ENCODE results near the gene ZBTB20.
A peak's percentile ranks its signal among the peaks of the same experiment; 100 is the strongest.

The ZBTB20 gene

DNA sequence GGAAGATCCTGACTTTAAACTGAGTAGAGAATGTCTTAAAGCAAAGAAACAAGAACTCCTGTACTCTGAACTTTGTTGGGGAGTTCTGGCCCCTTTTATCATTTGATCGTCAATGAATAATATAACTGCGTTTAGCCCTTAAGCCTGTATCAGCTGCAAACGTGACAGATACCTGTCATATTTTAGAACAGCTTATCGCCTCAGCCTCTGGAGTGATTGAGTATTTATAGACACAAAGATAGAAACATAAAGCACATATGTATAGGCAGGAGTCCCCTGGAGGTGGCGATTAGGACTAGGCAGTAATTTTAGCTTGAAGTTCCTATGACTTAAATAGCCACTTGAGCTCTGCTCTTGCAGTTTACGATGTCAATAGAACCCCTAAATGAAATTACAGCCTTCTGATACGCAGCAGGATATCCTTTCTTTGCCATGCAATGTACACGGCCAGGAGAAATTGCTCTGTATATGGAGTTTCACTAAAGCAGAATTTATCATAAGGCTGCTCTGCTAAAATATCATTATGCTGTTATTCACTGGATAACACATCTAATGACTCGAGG lies 531.5 kb downstream of the ZBTB20 start:
- no peak overlapping the region for H3K4ac ChIP-seq (ENCODE audit: low read depth, low read length)
- DNase-seq, result no peak
- no peak overlapping the region for H3K56ac ChIP-seq (ENCODE audit: low read length)
- H4K8ac ChIP-seq (ENCODE audit: low read depth, low read length), result no peak overlapping the region
- H3K27ac ChIP-seq (ENCODE audit: low read depth, low read length), result no peak overlapping the region
- no peak overlapping the region for H2BK120ac ChIP-seq (ENCODE audit: low read depth, low read length)
- no peak overlapping the region for H3K9ac ChIP-seq (ENCODE audit: low read length)
- no peak overlapping the region for H2BK15ac ChIP-seq (replicated peaks; ENCODE audit: low read depth)
- H3K79me1 ChIP-seq (ENCODE audit: low read length), result no peaks in the 10 kb centered on the region
- no peaks in the 10 kb centered on the region for H3K27me3 ChIP-seq (ENCODE audit: insufficient read depth, low read length, poor library complexity)
- no peak overlapping the region for H2AK5ac ChIP-seq (ENCODE audit: low read length)
- H3K4me3 ChIP-seq (ENCODE audit: low read length), result no peak overlapping the region
- no peaks in the 10 kb centered on the region for H3K79me2 ChIP-seq (ENCODE audit: control insufficient read depth, insufficient read depth, low read length)
- H3K4me2 ChIP-seq (ENCODE audit: low read length), result no peak overlapping the region
- H3K4me1 ChIP-seq (ENCODE audit: control insufficient read depth, low read depth, low read length), result no peaks in the 10 kb centered on the region
- no CpG with 5 or more reads among the region's 9 CpGs for WGBS (ENCODE audit: extremely low coverage, insufficient coverage, low lambda C conversion rate)
- no peak overlapping the region for H2BK5ac ChIP-seq (ENCODE audit: low read length)
- no peak overlapping the region for H3K23ac ChIP-seq (ENCODE audit: low read length)
- no peaks in the 10 kb centered on the region for H3K36me3 ChIP-seq (ENCODE audit: control insufficient read depth, insufficient read depth, low read length)
- H4K5ac ChIP-seq (ENCODE audit: low read length), result no peak overlapping the region
- H3K18ac ChIP-seq (ENCODE audit: low read length), result no peak overlapping the region

DNA sequence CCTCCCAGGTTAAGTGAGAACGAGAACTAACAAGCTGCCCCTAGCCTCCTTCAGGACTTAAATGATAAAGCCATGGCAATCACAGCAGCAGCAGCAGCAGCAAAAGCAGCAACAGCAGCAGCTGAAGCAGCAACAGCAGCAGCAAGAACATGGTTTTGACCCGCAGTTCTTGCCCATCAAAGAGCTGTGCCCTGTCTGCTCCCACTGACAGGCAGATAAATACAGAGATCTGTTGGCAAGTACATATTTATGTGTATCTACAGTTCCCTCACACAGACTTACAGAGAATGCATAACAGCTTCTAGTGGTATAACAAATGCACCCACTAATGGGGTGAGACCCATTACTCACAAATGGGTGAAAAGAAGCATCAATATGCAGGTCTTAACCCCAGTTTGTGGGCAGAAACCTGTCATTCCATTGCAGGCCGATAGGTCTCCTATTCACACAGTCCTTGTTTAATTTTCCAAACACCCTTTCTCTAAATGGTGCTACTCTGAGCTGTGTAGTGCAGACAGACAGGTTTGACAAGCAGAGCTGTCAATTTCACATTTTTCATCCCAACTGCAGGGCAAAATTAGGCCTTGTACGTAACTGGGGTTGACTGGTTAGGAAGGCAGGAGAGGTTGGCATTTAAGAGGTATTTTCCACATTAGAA lies 537.0 kb downstream of the ZBTB20 start:
- H3K56ac ChIP-seq (ENCODE audit: low read length), result no peak overlapping the region
- no peaks in the 10 kb centered on the region for H3K79me1 ChIP-seq (ENCODE audit: low read length)
- no peaks in the 10 kb centered on the region for H3K27me3 ChIP-seq (ENCODE audit: insufficient read depth, low read length, poor library complexity)
- no peak overlapping the region for H3K18ac ChIP-seq (ENCODE audit: low read length)
- H3K4ac ChIP-seq (ENCODE audit: low read depth, low read length), result no peak overlapping the region
- H2BK15ac ChIP-seq (replicated peaks; ENCODE audit: low read depth), result no peak overlapping the region
- DNase-seq, result no peak
- H3K4me3 ChIP-seq (ENCODE audit: low read length), result no peak overlapping the region
- H3K36me3 ChIP-seq (ENCODE audit: control insufficient read depth, insufficient read depth, low read length), result no peaks in the 10 kb centered on the region
- no peak overlapping the region for H4K8ac ChIP-seq (ENCODE audit: low read depth, low read length)
- WGBS (ENCODE audit: extremely low coverage, insufficient coverage, low lambda C conversion rate), result no CpG with 5 or more reads among the region's 4 CpGs
- H4K5ac ChIP-seq (ENCODE audit: low read length), result no peak overlapping the region
- no peak overlapping the region for H2AK5ac ChIP-seq (ENCODE audit: low read length)
- H3K23ac ChIP-seq (ENCODE audit: low read length), result no peak overlapping the region
- H3K4me1 ChIP-seq (ENCODE audit: control insufficient read depth, low read depth, low read length), result no peaks in the 10 kb centered on the region
- no peak overlapping the region for H2BK5ac ChIP-seq (ENCODE audit: low read length)
- no peak overlapping the region for H2BK120ac ChIP-seq (ENCODE audit: low read depth, low read length)
- H3K4me2 ChIP-seq (ENCODE audit: low read length), result no peak overlapping the region
- H3K27ac ChIP-seq (ENCODE audit: low read depth, low read length), result no peak overlapping the region
- H3K79me2 ChIP-seq (ENCODE audit: control insufficient read depth, insufficient read depth, low read length), result no peaks in the 10 kb centered on the region
- no peak overlapping the region for H3K9ac ChIP-seq (ENCODE audit: low read length)

DNA sequence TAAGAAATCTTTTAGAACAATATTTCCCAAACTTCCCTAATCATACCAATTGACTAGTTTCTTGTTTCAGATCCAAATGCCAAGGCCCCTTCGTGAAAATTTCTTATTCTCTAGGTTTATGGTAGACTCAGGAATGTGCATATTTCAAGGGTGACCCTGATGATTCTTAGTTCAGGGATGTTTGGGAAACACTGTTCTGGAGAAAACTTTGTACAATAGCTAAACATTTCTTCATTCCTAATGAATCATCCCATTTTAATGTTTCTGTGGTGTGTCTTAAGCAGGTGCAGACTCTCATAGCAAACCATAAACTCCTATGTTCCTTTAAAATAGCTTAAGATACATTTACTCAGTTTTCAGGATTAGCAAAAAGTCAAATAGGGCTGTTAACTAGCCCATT lies 538.8 kb downstream of the ZBTB20 start:
- Histone ChIP-seq H3K79me1 (ENCODE audit: low read length) (no peaks in the 10 kb centered on the region), H4K8ac (ENCODE audit: low read depth, low read length) (no peak overlapping the region), H3K56ac (ENCODE audit: low read length) (no peak overlapping the region), H3K4ac (ENCODE audit: low read depth, low read length) (no peak overlapping the region), H4K5ac (ENCODE audit: low read length) (no peak overlapping the region), H3K4me2 (ENCODE audit: low read length) (no peak overlapping the region), H3K4me1 (ENCODE audit: control insufficient read depth, low read depth, low read length) (no peaks in the 10 kb centered on the region), H3K36me3 (ENCODE audit: control insufficient read depth, insufficient read depth, low read length) (no peaks in the 10 kb centered on the region), H2BK5ac (ENCODE audit: low read length) (no peak overlapping the region), H3K18ac (ENCODE audit: low read length) (no peak overlapping the region), H3K27ac (ENCODE audit: low read depth, low read length) (no peak overlapping the region), H2AK5ac (ENCODE audit: low read length) (no peak overlapping the region), H2BK120ac (ENCODE audit: low read depth, low read length) (no peak overlapping the region), H3K4me3 (ENCODE audit: low read length) (no peak overlapping the region), H3K79me2 (ENCODE audit: control insufficient read depth, insufficient read depth, low read length) (no peaks in the 10 kb centered on the region), H2BK15ac (replicated peaks; ENCODE audit: low read depth) (no peak overlapping the region), H3K23ac (ENCODE audit: low read length) (no peak overlapping the region), H3K27me3 (ENCODE audit: insufficient read depth, low read length, poor library complexity) (no peaks in the 10 kb centered on the region), H3K9ac (ENCODE audit: low read length) (no peak overlapping the region)
- no CpG with 5 or more reads among the region's 1 CpG for WGBS (ENCODE audit: extremely low coverage, insufficient coverage, low lambda C conversion rate)
- DNase-seq, result no peak

DNA sequence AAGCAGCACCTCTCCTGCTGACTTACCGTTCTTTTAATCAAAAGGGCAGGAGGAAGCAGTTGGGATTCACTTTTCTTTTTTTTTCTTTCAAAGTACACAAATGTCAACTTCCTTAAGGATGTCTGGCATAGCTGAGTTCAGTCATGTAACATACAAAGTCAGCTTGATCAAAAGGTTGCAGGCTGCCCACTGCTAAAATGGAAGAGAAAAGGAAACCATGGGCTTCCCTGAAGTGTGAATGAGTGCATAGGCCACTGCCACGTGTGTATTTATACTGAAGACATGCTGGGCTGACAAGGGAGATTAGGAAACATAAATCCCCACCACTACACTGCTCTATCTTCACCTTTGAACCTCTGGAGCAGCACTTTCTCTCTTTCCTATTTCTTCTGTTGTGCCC lies 540.8 kb downstream of the ZBTB20 start:
- no peak overlapping the region for H2BK15ac ChIP-seq (replicated peaks; ENCODE audit: low read depth)
- no peak overlapping the region for H4K5ac ChIP-seq (ENCODE audit: low read length)
- H3K9ac ChIP-seq (ENCODE audit: low read length), result no peak overlapping the region
- DNase-seq, result peak; percentile 20
- H3K4ac ChIP-seq (ENCODE audit: low read depth, low read length), result no peak overlapping the region
- no peak overlapping the region for H3K27ac ChIP-seq (ENCODE audit: low read depth, low read length)
- H3K18ac ChIP-seq (ENCODE audit: low read length), result no peak overlapping the region
- no peak overlapping the region for H3K4me3 ChIP-seq (ENCODE audit: low read length)
- no peak overlapping the region for H3K4me2 ChIP-seq (ENCODE audit: low read length)
- no peak overlapping the region for H2BK120ac ChIP-seq (ENCODE audit: low read depth, low read length)
- no peaks in the 10 kb centered on the region for H3K36me3 ChIP-seq (ENCODE audit: control insufficient read depth, insufficient read depth, low read length)
- no peak overlapping the region for H4K8ac ChIP-seq (ENCODE audit: low read depth, low read length)
- H2AK5ac ChIP-seq (ENCODE audit: low read length), result no peak overlapping the region
- WGBS (ENCODE audit: extremely low coverage, insufficient coverage, low lambda C conversion rate), result no CpG with 5 or more reads among the region's 2 CpGs
- no peak overlapping the region for H2BK5ac ChIP-seq (ENCODE audit: low read length)
- no peaks in the 10 kb centered on the region for H3K27me3 ChIP-seq (ENCODE audit: insufficient read depth, low read length, poor library complexity)
- H3K79me1 ChIP-seq (ENCODE audit: low read length), result no peaks in the 10 kb centered on the region
- no peaks in the 10 kb centered on the region for H3K4me1 ChIP-seq (ENCODE audit: control insufficient read depth, low read depth, low read length)
- no peak overlapping the region for H3K56ac ChIP-seq (ENCODE audit: low read length)
- no peaks in the 10 kb centered on the region for H3K79me2 ChIP-seq (ENCODE audit: control insufficient read depth, insufficient read depth, low read length)
- no peak overlapping the region for H3K23ac ChIP-seq (ENCODE audit: low read length)

DNA sequence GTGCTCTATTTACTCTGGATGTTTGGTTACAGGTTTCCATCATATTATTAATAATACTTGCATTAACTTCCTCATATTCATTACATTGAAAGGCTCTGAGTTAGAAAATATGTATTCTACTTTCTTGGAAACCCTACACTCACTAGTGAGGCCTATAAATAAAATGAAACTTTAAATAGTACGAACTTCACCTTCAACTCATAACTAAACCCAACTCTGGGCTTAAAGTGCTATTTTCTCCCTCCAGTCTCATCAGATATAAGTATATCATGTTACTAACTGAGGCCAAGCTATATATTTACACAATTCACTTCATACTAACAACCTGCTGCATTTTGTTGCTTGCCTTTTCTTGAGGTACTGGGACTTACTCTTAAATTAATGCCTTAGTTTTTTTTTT lies 546.5 kb downstream of the ZBTB20 start:
- H3K18ac ChIP-seq (ENCODE audit: low read length), result no peak overlapping the region
- no peak overlapping the region for H3K4ac ChIP-seq (ENCODE audit: low read depth, low read length)
- no peak overlapping the region for H3K4me3 ChIP-seq (ENCODE audit: low read length)
- H3K23ac ChIP-seq (ENCODE audit: low read length), result no peak overlapping the region
- no peak for DNase-seq
- no peak overlapping the region for H2AK5ac ChIP-seq (ENCODE audit: low read length)
- H3K4me1 ChIP-seq (ENCODE audit: control insufficient read depth, low read depth, low read length), result no peaks in the 10 kb centered on the region
- no peak overlapping the region for H2BK120ac ChIP-seq (ENCODE audit: low read depth, low read length)
- no peaks in the 10 kb centered on the region for H3K79me1 ChIP-seq (ENCODE audit: low read length)
- no peak overlapping the region for H2BK5ac ChIP-seq (ENCODE audit: low read length)
- H4K5ac ChIP-seq (ENCODE audit: low read length), result no peak overlapping the region
- no peaks in the 10 kb centered on the region for H3K36me3 ChIP-seq (ENCODE audit: control insufficient read depth, insufficient read depth, low read length)
- 100% methylated on average over 1 of the region's 1 CpG for WGBS (ENCODE audit: extremely low coverage, insufficient coverage, low lambda C conversion rate)
- no peak overlapping the region for H3K4me2 ChIP-seq (ENCODE audit: low read length)
- H3K27ac ChIP-seq (ENCODE audit: low read depth, low read length), result no peak overlapping the region
- H4K8ac ChIP-seq (ENCODE audit: low read depth, low read length), result no peak overlapping the region
- no peaks in the 10 kb centered on the region for H3K27me3 ChIP-seq (ENCODE audit: insufficient read depth, low read length, poor library complexity)
- H3K9ac ChIP-seq (ENCODE audit: low read length), result no peak overlapping the region
- H3K56ac ChIP-seq (ENCODE audit: low read length), result no peak overlapping the region
- no peaks in the 10 kb centered on the region for H3K79me2 ChIP-seq (ENCODE audit: control insufficient read depth, insufficient read depth, low read length)
- H2BK15ac ChIP-seq (replicated peaks; ENCODE audit: low read depth), result no peak overlapping the region

DNA sequence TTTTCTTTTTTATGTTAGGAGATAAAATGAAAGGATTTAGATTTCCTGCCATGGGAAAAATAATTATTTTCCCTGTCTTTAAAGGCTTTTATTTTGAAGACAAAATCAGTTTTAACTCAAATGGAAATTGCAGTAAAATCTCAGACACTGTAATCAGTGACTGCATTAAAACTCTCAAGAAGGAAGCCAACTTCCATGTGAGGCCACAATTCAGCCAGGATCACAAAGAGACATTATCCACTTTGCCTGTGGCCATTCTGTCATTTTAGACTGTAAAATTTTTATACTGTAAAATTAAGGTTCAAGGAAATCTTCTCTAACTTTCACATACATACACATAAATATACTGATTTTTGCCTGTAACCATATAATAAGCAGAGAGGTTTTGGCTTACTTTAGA lies 549.2 kb downstream of the ZBTB20 start:
- Histone ChIP-seq H3K9ac (ENCODE audit: low read length) (no peak overlapping the region), H3K79me1 (ENCODE audit: low read length) (no peaks in the 10 kb centered on the region), H3K27me3 (ENCODE audit: insufficient read depth, low read length, poor library complexity) (no peaks in the 10 kb centered on the region), H4K8ac (ENCODE audit: low read depth, low read length) (no peak overlapping the region), H3K4me1 (ENCODE audit: control insufficient read depth, low read depth, low read length) (no peaks in the 10 kb centered on the region), H2AK5ac (ENCODE audit: low read length) (no peak overlapping the region), H3K4me2 (ENCODE audit: low read length) (no peak overlapping the region), H3K79me2 (ENCODE audit: control insufficient read depth, insufficient read depth, low read length) (no peaks in the 10 kb centered on the region), H3K36me3 (ENCODE audit: control insufficient read depth, insufficient read depth, low read length) (no peaks in the 10 kb centered on the region), H3K4ac (ENCODE audit: low read depth, low read length) (no peak overlapping the region), H3K4me3 (ENCODE audit: low read length) (no peak overlapping the region), H3K27ac (ENCODE audit: low read depth, low read length) (no peak overlapping the region), H3K18ac (ENCODE audit: low read length) (no peak overlapping the region), H2BK15ac (replicated peaks; ENCODE audit: low read depth) (no peak overlapping the region), H3K56ac (ENCODE audit: low read length) (no peak overlapping the region), H2BK5ac (ENCODE audit: low read length) (no peak overlapping the region), H2BK120ac (ENCODE audit: low read depth, low read length) (no peak overlapping the region), H3K23ac (ENCODE audit: low read length) (no peak overlapping the region), H4K5ac (ENCODE audit: low read length) (no peak overlapping the region)
- no peak for DNase-seq
